T-cell (primary cell): ENCODE data around the gene CYP4Z1. TPM values are rescaled to one million over a fixed set of nuclear protein-coding genes. Genes with fewer than 3 reads are reported as not detected.
"Not testable (repeated sequence)": the region's sequence is repeated elsewhere in the genome, so short reads cannot be mapped to it uniquely, and the experiment has no call there.

Source experiments
- ATAC-seq, 4 experiments: fragments of 200-7000 bp in 3 of 4; fragments of 150-1000 bp in 1 of 4; cut with Tn5 transposase; replicated peaks in 1 of 4; 1 replicate in 3 of 4; 2 replicates in 1 of 4; pipeline ENCODE4 v1.10.0; 2021; ENCODE audit warnings: moderate library complexity in 3 of 4, mild to moderate bottlenecking in 2 of 4, moderate number of reproducible peaks in 1 of 4
- CTCF ChIA-PET, 2 donors: fragments of 300-600 bp; sonication (Branson Sonifier 250); formaldehyde crosslinking; loops; one replicate each; lab custom pipeline; 2022; ENCODE audit warnings: antibody characterized with exemption in 2 of 2; lab: Charles Lee
- POLR2A ChIA-PET, 2 donors: fragments of 300-600 bp; sonication (Branson Sonifier 250); formaldehyde crosslinking; loops; one replicate each; lab custom pipeline; 2022; ENCODE audit warnings: antibody characterized with exemption in 2 of 2; lab: Charles Lee
- DNase-seq, 35 experiments: peaks; one replicate each; pipeline versions ENCODE4 v3.0.0 to v3.0.0-alpha.2; 2013 to 2023
- H3K27ac ChIP-seq: one replicate; pipeline ENCODE4 v1.5.1; 2013; ENCODE audit warnings: low read length
- H3K27me3 ChIP-seq, 2 experiments: replicated peaks in 1 of 2; 1 replicate in 1 of 2; 2 replicates in 1 of 2; pipeline versions ENCODE4 v1.6.1 to v1.7.0; 2013; ENCODE audit warnings: low read length in 1 of 2, mixed read lengths in 1 of 2; ENCODE audit not compliant: control insufficient read depth in 2 of 2, insufficient read depth in 2 of 2; ENCODE audit errors: extremely low read depth in 1 of 2
- H3K36me3 ChIP-seq, 2 donors: 1 replicate in 1 of 2; 2 replicates in 1 of 2; pipeline versions ENCODE4 v1.6.1 to v1.7.0; 2013; ENCODE audit warnings: low read length in 1 of 2; ENCODE audit not compliant: control insufficient read depth in 2 of 2, insufficient read depth in 1 of 2; ENCODE audit errors: extremely low read depth in 1 of 2
- H3K4me1 ChIP-seq, 2 experiments: 1 replicate in 1 of 2; 2 replicates in 1 of 2; pipeline versions ENCODE4 v1.6.1 to v1.7.0; 2013; ENCODE audit warnings: low read length in 2 of 2, mixed read lengths in 1 of 2; ENCODE audit not compliant: insufficient read depth in 2 of 2, control insufficient read depth in 1 of 2; ENCODE audit errors: extremely low read depth in 1 of 2
- H3K4me3 ChIP-seq, 2 donors: 1 replicate in 1 of 2; 2 replicates in 1 of 2; pipeline versions ENCODE4 v1.5.1 to v1.7.0; 2013; ENCODE audit warnings: mild to moderate bottlenecking in 2 of 2, low read length in 1 of 2, moderate library complexity in 1 of 2; ENCODE audit not compliant: control insufficient read depth in 1 of 2; ENCODE audit errors: extremely low read depth in 1 of 2
- H3K9me3 ChIP-seq: 2 replicates; pipeline ENCODE4 v1.7.0; 2013
- H3K27ac Mint-ChIP-seq, 2 donors: one replicate each; pipeline ENCODE4 v1.8.0; 2020 to 2021; ENCODE audit warnings: mild to moderate bottlenecking in 2 of 2, mixed read lengths in 2 of 2
- H3K27me3 Mint-ChIP-seq, 2 donors: one replicate each; pipeline ENCODE4 v1.8.0; 2021 to 2022; ENCODE audit warnings: mixed read lengths in 2 of 2
- H3K36me3 Mint-ChIP-seq: one replicate; pipeline ENCODE4 v1.8.0; 2021; ENCODE audit warnings: mixed read lengths
- H3K4me1 Mint-ChIP-seq, 3 donors: one replicate each; pipeline ENCODE4 v1.8.0; 2020 to 2022; ENCODE audit warnings: mixed read lengths in 3 of 3, mild to moderate bottlenecking in 1 of 3
- H3K4me3 Mint-ChIP-seq, 3 donors: one replicate each; pipeline ENCODE4 v1.8.0; 2020 to 2022; ENCODE audit warnings: mild to moderate bottlenecking in 3 of 3, mixed read lengths in 3 of 3, moderate library complexity in 3 of 3
- H3K9me3 Mint-ChIP-seq, 3 donors: one replicate each; pipeline ENCODE4 v1.8.0; 2020 to 2022; ENCODE audit warnings: mixed read lengths in 3 of 3
- WGBS: methylation state at CpG from one replicate; pipeline ENCODE4 v1.1.5; 2013; ENCODE audit warnings: missing lambda C conversion rate; ENCODE audit not compliant: insufficient coverage; 5-methylcytosine and 5-hydroxymethylcytosine counted together
- total RNA-seq, 35 experiments: library from RNA in 6 of 35; stranded (reverse) in 6 of 35; fragments of 120-200 nt in 1 of 35; gene quantifications; one replicate each; pipeline versions ENCODE4 v1.2.1 to v1.2.4 and lab custom pipeline; 2013 to 2026

CYP4Z1 gene
- total RNA-seq, 5 donors from 2014 or later (not counting 1 experiment from before 2014, with no cell fraction given): not detected

- ChIA-PET POLR2A (no interaction called here), CTCF (no interaction called here)
- peaks cover 15 to 20% of the 10 kb centered on the region in 2 donors for H3K27me3 Mint-ChIP-seq
- no peak overlapping the region for H3K4me3 ChIP-seq
- H3K27ac ChIP-seq: no peak overlapping the region
- ATAC-seq: no peak
- H3K9me3 Mint-ChIP-seq: peaks cover 4 to 20% (median 13%) of the 10 kb centered on the region in 3 donors
- H3K36me3 ChIP-seq: no peaks in the 10 kb centered on the region
- H3K4me1 Mint-ChIP-seq: no peaks in the 10 kb centered on the region
- no peak overlapping the region for H3K27ac Mint-ChIP-seq
- no peak overlapping the region for H3K4me3 Mint-ChIP-seq
- 92% methylated on average over 3 of the region's 3 CpGs for WGBS
- no peaks in the 10 kb centered on the region for H3K4me1 ChIP-seq
- H3K27me3 ChIP-seq: peaks cover 0 to 12% of the 10 kb centered on the region in 2 experiments
- peaks cover 6% of the 10 kb centered on the region for H3K9me3 ChIP-seq
- H3K36me3 Mint-ChIP-seq: no peaks in the 10 kb centered on the region
- no peak for DNase-seq
Observed at GRCh38 chr1:47104816-47105215, 37.8 kb downstream of the CYP4Z1 start.

GRCh38 chr1:47106792-47107191 is 39.8 kb downstream of the CYP4Z1 start:
- Histone ChIP-seq H3K4me3 (no peak overlapping the region), H3K9me3 (peaks cover 6% of the 10 kb centered on the region), H3K4me1 (no peaks in the 10 kb centered on the region), H3K36me3 (no peaks in the 10 kb centered on the region), H3K27ac (no peak overlapping the region), H3K27me3 (peaks cover 0 to 16% of the 10 kb centered on the region in 2 experiments)
- Mint-ChIP-seq H3K27me3 (peaks cover 9 to 20% of the 10 kb centered on the region in 2 donors), H3K27ac (no peak overlapping the region), H3K36me3 (no peaks in the 10 kb centered on the region), H3K9me3 (peaks cover 0 to 19% (median 13%) of the 10 kb centered on the region in 3 donors), H3K4me1 (no peaks in the 10 kb centered on the region), H3K4me3 (no peak overlapping the region)
- ATAC-seq (no peak), DNase-seq (no peak)
- WGBS: no CpG with 5 or more reads among the region's 3 CpGs
- POLR2A ChIA-PET: no interaction called here
- CTCF ChIA-PET: no interaction called here

- H3K27ac ChIP-seq, H3K36me3 Mint-ChIP-seq, POLR2A ChIA-PET, H3K9me3 Mint-ChIP-seq, H3K4me1 Mint-ChIP-seq, CTCF ChIA-PET, H3K4me1 ChIP-seq, H3K27ac Mint-ChIP-seq, H3K9me3 ChIP-seq, H3K4me3 Mint-ChIP-seq, H3K4me3 ChIP-seq, H3K36me3 ChIP-seq: not testable (repeated sequence)
- WGBS: no CpG with 5 or more reads among the region's 10 CpGs
- DNase-seq: peak in 1 of 35 experiments; percentile 1
- peaks cover 0 to 16% of the 10 kb centered on the region in 2 experiments for H3K27me3 ChIP-seq
- peak in 1 of 4 experiments; percentile 28 for ATAC-seq
- peaks cover 13 to 21% of the 10 kb centered on the region in 2 donors for H3K27me3 Mint-ChIP-seq
Observed at GRCh38 chr1:47107851-47108574, 41.0 kb downstream of the CYP4Z1 start.

GRCh38 chr1:47109482-47109881 is 42.5 kb downstream of the CYP4Z1 start:
- H3K4me3 ChIP-seq, H3K36me3 Mint-ChIP-seq, H3K4me1 Mint-ChIP-seq, H3K36me3 ChIP-seq, H3K4me3 Mint-ChIP-seq, H3K27ac ChIP-seq, CTCF ChIA-PET, H3K9me3 ChIP-seq, ATAC-seq, H3K4me1 ChIP-seq, H3K27ac Mint-ChIP-seq, POLR2A ChIA-PET, DNase-seq, H3K9me3 Mint-ChIP-seq: not testable (repeated sequence)
- peaks cover 18 to 26% of the 10 kb centered on the region in 2 donors for H3K27me3 Mint-ChIP-seq
- peaks cover 0 to 13% of the 10 kb centered on the region in 2 experiments for H3K27me3 ChIP-seq

GRCh38 chr1:47113178-47113577 is 46.1 kb downstream of the CYP4Z1 start:
- Mint-ChIP-seq H3K36me3 (no peaks in the 10 kb centered on the region), H3K27ac (no peak overlapping the region), H3K27me3 (peaks cover 18 to 19% of the 10 kb centered on the region in 2 donors), H3K4me3 (no peak overlapping the region), H3K9me3 (no peaks in the 10 kb centered on the region), H3K4me1 (no peaks in the 10 kb centered on the region)
- 85% methylated on average over 2 of the region's 4 CpGs for WGBS
- no peak overlapping the region for H3K27ac ChIP-seq
- ChIA-PET POLR2A (no interaction called here), CTCF (no interaction called here)
- ATAC-seq (no peak), DNase-seq (no peak)
- H3K27me3 ChIP-seq: peaks cover 0 to 4% of the 10 kb centered on the region in 2 experiments
- no peaks in the 10 kb centered on the region for H3K9me3 ChIP-seq
- H3K4me1 ChIP-seq: no peaks in the 10 kb centered on the region
- no peaks in the 10 kb centered on the region for H3K36me3 ChIP-seq
- no peak overlapping the region for H3K4me3 ChIP-seq

GRCh38 chr1:47121039-47121438 is 54.0 kb downstream of the CYP4Z1 start:
- H3K9me3 Mint-ChIP-seq, H3K4me1 Mint-ChIP-seq, H3K36me3 Mint-ChIP-seq, CTCF ChIA-PET, H3K27ac Mint-ChIP-seq, H3K27me3 ChIP-seq, H3K36me3 ChIP-seq, H3K9me3 ChIP-seq, DNase-seq, H3K4me3 ChIP-seq, ATAC-seq, H3K4me1 ChIP-seq, POLR2A ChIA-PET, H3K4me3 Mint-ChIP-seq, H3K27ac ChIP-seq: not testable (repeated sequence)
- WGBS: 75% methylated on average over 1 of the region's 1 CpG
- H3K27me3 Mint-ChIP-seq: peaks cover 12 to 21% of the 10 kb centered on the region in 2 donors
